Peyer's patch (tissue), 4 donors: Measurements from ENCODE around the gene S100A10.

ENCODE experiments used
- CTCF ChIP-seq, 6 experiments: fragments of 450-650 bp in 4 of 6; fragments of 200-600 bp in 2 of 6; sonication (generic) in 1 of 6; IDR thresholded peaks; one replicate each; pipeline ENCODE4 v1.5.1; 2017 to 2019; ENCODE audit warnings: antibody characterized with exemption in 6 of 6, mild to moderate bottlenecking in 3 of 6, moderate library complexity in 1 of 6
- POLR2A ChIP-seq, 2 donors: fragments of 450-650 bp; IDR thresholded peaks; one replicate each; pipeline ENCODE4 v1.5.1; 2017; ENCODE audit warnings: antibody characterized with exemption in 2 of 2, mild to moderate bottlenecking in 2 of 2, moderate library complexity in 2 of 2

- TF ChIP-seq CTCF (IDR thresholded peaks at IDR 0.05), result peak; percentile 76 to 96 (median 93)
- peak in 1 of 2 donors; percentile 7 for TF ChIP-seq POLR2A (IDR thresholded peaks at IDR 0.05)
These were observed 8.2 kb upstream of the S100A10 start for GRCh38 chr1:152001631-152002584.
